ENCODE results near the gene PIP5K1B.

DNA sequence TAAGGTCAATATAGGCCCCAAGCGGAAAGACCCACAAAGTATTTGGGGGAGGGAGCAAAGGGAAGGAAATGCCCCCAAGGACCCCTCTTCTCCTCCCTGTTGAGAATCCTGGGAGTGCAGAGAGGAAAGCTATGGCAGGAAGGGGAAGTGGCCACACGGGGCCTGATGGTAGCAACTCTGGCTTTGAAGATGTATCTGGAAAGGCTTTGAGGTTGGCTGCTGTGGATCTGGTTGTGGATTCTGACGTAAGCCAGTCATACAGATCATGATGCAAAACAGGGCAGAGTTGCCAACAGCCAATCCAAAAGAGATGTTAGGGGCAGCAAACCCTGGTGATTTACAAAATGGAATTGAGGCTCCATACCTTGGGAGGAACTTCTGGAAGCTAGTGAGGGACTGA lies 200.1 kb downstream of the PIP5K1B start:
- TF ChIP-seq, protein P1, sequence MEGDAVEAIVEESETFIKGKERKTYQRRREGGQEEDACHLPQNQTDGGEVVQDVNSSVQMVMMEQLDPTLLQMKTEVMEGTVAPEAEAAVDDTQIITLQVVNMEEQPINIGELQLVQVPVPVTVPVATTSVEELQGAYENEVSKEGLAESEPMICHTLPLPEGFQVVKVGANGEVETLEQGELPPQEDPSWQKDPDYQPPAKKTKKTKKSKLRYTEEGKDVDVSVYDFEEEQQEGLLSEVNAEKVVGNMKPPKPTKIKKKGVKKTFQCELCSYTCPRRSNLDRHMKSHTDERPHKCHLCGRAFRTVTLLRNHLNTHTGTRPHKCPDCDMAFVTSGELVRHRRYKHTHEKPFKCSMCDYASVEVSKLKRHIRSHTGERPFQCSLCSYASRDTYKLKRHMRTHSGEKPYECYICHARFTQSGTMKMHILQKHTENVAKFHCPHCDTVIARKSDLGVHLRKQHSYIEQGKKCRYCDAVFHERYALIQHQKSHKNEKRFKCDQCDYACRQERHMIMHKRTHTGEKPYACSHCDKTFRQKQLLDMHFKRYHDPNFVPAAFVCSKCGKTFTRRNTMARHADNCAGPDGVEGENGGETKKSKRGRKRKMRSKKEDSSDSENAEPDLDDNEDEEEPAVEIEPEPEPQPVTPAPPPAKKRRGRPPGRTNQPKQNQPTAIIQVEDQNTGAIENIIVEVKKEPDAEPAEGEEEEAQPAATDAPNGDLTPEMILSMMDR (optimal IDR thresholded peaks at IDR 0.05 in 1 of 3, IDR thresholded peaks at IDR 0.05 in 1 of 3, conservative IDR thresholded peaks at IDR 0.05 in 1 of 3; ENCODE audit: extremely low read depth in 1 of 3, insufficient read depth in 2 of 3, low read length in 3 of 3), result no peak
- no peak for TF ChIP-seq EZH2 (IDR thresholded peaks at IDR 0.05; ENCODE audit: low read length)
